IMR-90 (cell line): ENCODE data around the gene UBAC1. TPM values are rescaled to one million over a fixed set of nuclear protein-coding genes. Genes with fewer than 3 reads are reported as not detected.

Source experiments
- ATAC-seq: fragments of 200-7000 bp; cut with Tn5 transposase; 2 replicates; pipeline ENCODE4 v1.9.1; 2020; ENCODE audit warnings: low read depth, mild to moderate bottlenecking, moderate library complexity
- BruUV-seq: library from RNA; stranded (reverse); fragments of 400-500 nt; replicated peaks from 2 replicates; lab custom pipeline; 2021; lab: Mats Ljungman, UMichigan
- CTCF ChIA-PET: fragments of 300-600 bp; formaldehyde crosslinking; extraction: SDS; loops from one replicate; lab custom pipeline; 2021; ENCODE audit warnings: antibody characterized with exemption; lab: Yijun Ruan, JAX
- POLR2A ChIA-PET: fragments of 300-600 bp; sonication (Branson Sonifier 250); formaldehyde crosslinking; loops from one replicate; lab custom pipeline; 2022; ENCODE audit warnings: antibody characterized with exemption; ENCODE audit not compliant: unreplicated experiment; lab: Charles Lee
- DNase-seq: peaks from one replicate; pipeline ENCODE4 v3.0.0; 2013
- H2AFZ ChIP-seq: replicated peaks from 2 replicates; pipeline ENCODE3; 2013; ENCODE audit warnings: low read length, mild to moderate bottlenecking; ENCODE audit not compliant: poor library complexity
- H2AK5ac ChIP-seq: 2 replicates; pipeline ENCODE4 v1.6.1; 2013; ENCODE audit warnings: low read depth, low read length, inconsistent platforms
- H2AK9ac ChIP-seq: replicated peaks from 2 replicates; pipeline ENCODE3; 2013; ENCODE audit warnings: mild to moderate bottlenecking, low read depth, low read length, moderate library complexity; ENCODE audit not compliant: poor library complexity
- H2BK120ac ChIP-seq: 2 replicates; pipeline ENCODE4 v1.6.1; 2013; ENCODE audit warnings: low read depth, low read length, inconsistent platforms
- H2BK15ac ChIP-seq: 3 replicates; pipeline ENCODE4 v1.6.1; 2013; ENCODE audit warnings: low read depth, low read length, inconsistent platforms
- H2BK20ac ChIP-seq: 2 replicates; pipeline ENCODE4 v1.6.1; 2013; ENCODE audit warnings: low read depth, mild to moderate bottlenecking, inconsistent platforms, low read length, moderate library complexity
- H2BK5ac ChIP-seq: 2 replicates; pipeline ENCODE4 v1.6.1; 2013; ENCODE audit warnings: mild to moderate bottlenecking, low read depth, low read length, inconsistent platforms; ENCODE audit not compliant: poor library complexity, severe bottlenecking
- H3K14ac ChIP-seq: replicated peaks from 2 replicates; pipeline ENCODE4 v1.6.1; 2013; ENCODE audit warnings: low read depth, low read length, inconsistent platforms
- H3K18ac ChIP-seq: 2 replicates; pipeline ENCODE4 v1.6.1; 2013; ENCODE audit warnings: low read depth, low read length, control low read depth
- H3K23ac ChIP-seq: 2 replicates; pipeline ENCODE4 v1.6.1; 2013; ENCODE audit warnings: low read depth, low read length, inconsistent platforms
- H3K27ac ChIP-seq: 2 replicates; pipeline ENCODE4 v1.5.1; 2013; ENCODE audit warnings: mild to moderate bottlenecking, control low read depth, low read length; ENCODE audit not compliant: insufficient read depth
- H3K27me3 ChIP-seq: 2 replicates; pipeline ENCODE4 v1.6.1; 2013; ENCODE audit warnings: low read length; ENCODE audit not compliant: control insufficient read depth, insufficient read depth
- H3K36me3 ChIP-seq: 2 replicates; pipeline ENCODE4 v1.6.1; 2013; ENCODE audit warnings: low read length, mixed read lengths; ENCODE audit not compliant: control insufficient read depth, insufficient read depth
- H3K4ac ChIP-seq: 2 replicates; pipeline ENCODE4 v1.6.1; 2013; ENCODE audit warnings: low read depth, low read length, inconsistent platforms
- H3K4me1 ChIP-seq: 2 replicates; pipeline ENCODE4 v1.6.1; 2013; ENCODE audit warnings: low read length, mixed read lengths; ENCODE audit not compliant: control insufficient read depth, insufficient read depth
- H3K4me2 ChIP-seq: 2 replicates; pipeline ENCODE4 v1.6.1; 2013; ENCODE audit warnings: low read depth, mild to moderate bottlenecking, control low read depth, low read length, moderate library complexity
- H3K4me3 ChIP-seq: 2 replicates; pipeline ENCODE4 v1.5.1; 2013; ENCODE audit warnings: low read depth, mild to moderate bottlenecking, control low read depth, low read length, moderate library complexity; ENCODE audit not compliant: insufficient read depth
- H3K56ac ChIP-seq: 2 replicates; pipeline ENCODE4 v1.6.1; 2013; ENCODE audit warnings: low read length, inconsistent platforms; ENCODE audit not compliant: insufficient read depth; ENCODE audit errors: extremely low read depth
- H3K79me1 ChIP-seq, 2 experiments: 2 replicates each; pipeline ENCODE4 v1.6.1; 2013; ENCODE audit warnings: low read length in 2 of 2, inconsistent platforms in 1 of 2, low read depth in 1 of 2
- H3K9ac ChIP-seq: 2 replicates; pipeline ENCODE4 v1.6.1; 2013; ENCODE audit warnings: low read depth, low read length, control low read depth
- H3K9me1 ChIP-seq: 2 replicates; pipeline ENCODE4 v1.6.1; 2013; ENCODE audit warnings: low read length, inconsistent platforms; ENCODE audit not compliant: insufficient read depth
- H3K9me3 ChIP-seq: 2 replicates; pipeline ENCODE4 v1.6.1; 2013; ENCODE audit warnings: low read length; ENCODE audit not compliant: control insufficient read depth, insufficient read depth
- H4K20me1 ChIP-seq: 2 replicates; pipeline ENCODE4 v1.6.1; 2013; ENCODE audit warnings: low read length, inconsistent platforms; ENCODE audit not compliant: insufficient read depth
- H4K5ac ChIP-seq: 2 replicates; pipeline ENCODE4 v1.6.1; 2013; ENCODE audit warnings: mild to moderate bottlenecking, low read depth, low read length, control low read depth
- H4K8ac ChIP-seq, 2 experiments: 2 replicates each; pipeline ENCODE4 v1.6.1; 2013; ENCODE audit warnings: low read depth in 2 of 2, low read length in 2 of 2, control low read depth in 1 of 2, inconsistent platforms in 1 of 2
- H4K91ac ChIP-seq: 2 replicates; pipeline ENCODE4 v1.6.1; 2013; ENCODE audit warnings: low read depth, low read length, inconsistent platforms; ENCODE audit not compliant: insufficient read depth
- BHLHE40 ChIP-seq: fragments of 150-350 bp; IDR thresholded peaks from 2 replicates; pipeline ENCODE4 v1.6.1; 2016; ENCODE audit warnings: mild to moderate bottlenecking, low read depth, low read length
- NFE2L2 ChIP-seq: fragments of 150-350 bp; IDR thresholded peaks from 2 replicates; pipeline ENCODE4 v1.6.1; 2016; ENCODE audit warnings: low read depth, mild to moderate bottlenecking, low read length
- RAD21 ChIP-seq: IDR thresholded peaks from 2 replicates; pipeline ENCODE4 v1.6.1; 2012; ENCODE audit warnings: low read length, improper control_type of control experiment
- WGBS, 2 experiments: methylation state at CpG; one replicate each; pipeline versions ENCODE4 v1.1.5 to v1.1.7; 2013; ENCODE audit warnings: missing lambda C conversion rate in 2 of 2; ENCODE audit not compliant: insufficient read length in 1 of 2; ENCODE audit errors: extremely low coverage in 2 of 2; 5-methylcytosine and 5-hydroxymethylcytosine counted together
- dilution Hi-C: fragments of 300-500 bp; cut with HindIII; formaldehyde crosslinking; loops from one replicate; pipeline ENCODE4 v1.14.3; 2018; ENCODE audit warnings: low sequenced_read_pairs; ENCODE audit not compliant: unreplicated experiment
- in situ Hi-C: fragments of 300-500 bp; cut with MboI; formaldehyde crosslinking; loops from 3 replicates; pipeline ENCODE4 v1.14.3; 2019; ENCODE audit warnings: low sequenced_read_pairs, inconsistent platforms, mixed read lengths
- intact Hi-C: fragments of 100-400 bp; cut with micrococcal nuclease; formaldehyde crosslinking; loops from 2 replicates; pipeline ENCODE4 v1.10.0; 2022
- polyA plus RNA-seq, 3 experiments: library from polyadenylated mRNA; depleted of rRNA; stranded (reverse); fragments of >200 nt; gene quantifications; 2 replicates each; pipeline ENCODE4 v1.2.3, GENCODE V29; 2012; ENCODE audit warnings: low replicate concordance in 1 of 3
- total RNA-seq: library from RNA; depleted of rRNA; stranded (reverse); fragments of >200 nt; gene quantifications from 2 replicates; pipeline ENCODE4 v1.2.3, GENCODE V29; 2012
- TF ChIP-seq, protein P1 (sequence below): fragments of 150-350 bp; IDR thresholded peaks from 2 replicates; pipeline ENCODE4 v1.6.1; 2016; ENCODE audit warnings: low read depth, mild to moderate bottlenecking, low read length, moderate library complexity, borderline replicate concordance

The UBAC1 gene
- total and polyA plus RNA-seq, 2 of the 4 experiments (the other 2 are of a cell fraction): 25.3 to 33.9 TPM

GRCh38 chr9:135903786-135904520 lies 57.2 kb downstream of the UBAC1 start:
- Histone ChIP-seq H2BK20ac (no peak overlapping the region), H2AK9ac (no peak overlapping the region), H2BK5ac (no peak overlapping the region), H4K91ac (no peak overlapping the region), H4K8ac (no peak overlapping the region), H3K36me3 (0 out of 2 replicates have a peak, but pooled peaks cover 2% of the 10 kb centered on the region), H2AFZ (no peak overlapping the region), H4K5ac (no peak overlapping the region), H3K23ac (no peak overlapping the region), H3K18ac (no peak overlapping the region), H3K4me2 (no peak overlapping the region), H2AK5ac (no peak overlapping the region), H3K56ac (no peak overlapping the region), H4K20me1 (peaks cover 72% of the 10 kb centered on the region), H3K14ac (no peak overlapping the region), H3K9me1 (peaks cover 20% of the 10 kb centered on the region; the same call in 1 of the 2 replicates), H3K4me1 (peaks cover 10% of the 10 kb centered on the region), H3K9ac (no peak overlapping the region), H3K27me3 (no peaks in the 10 kb centered on the region), H3K27ac (no peak overlapping the region), H3K79me1 (peaks cover 26 to 80% of the 10 kb centered on the region in 2 experiments), H2BK120ac (no peak overlapping the region), H3K4me3 (no peak overlapping the region), H3K4ac (no peak overlapping the region), H2BK15ac (no peak overlapping the region), H3K9me3 (peaks cover under 1% of the 10 kb centered on the region; the same call in 1 of the 2 replicates)
- TF ChIP-seq BHLHE40 (no peak), RAD21 (no peak), NFE2L2 (no peak)
- TF ChIP-seq, protein P1, sequence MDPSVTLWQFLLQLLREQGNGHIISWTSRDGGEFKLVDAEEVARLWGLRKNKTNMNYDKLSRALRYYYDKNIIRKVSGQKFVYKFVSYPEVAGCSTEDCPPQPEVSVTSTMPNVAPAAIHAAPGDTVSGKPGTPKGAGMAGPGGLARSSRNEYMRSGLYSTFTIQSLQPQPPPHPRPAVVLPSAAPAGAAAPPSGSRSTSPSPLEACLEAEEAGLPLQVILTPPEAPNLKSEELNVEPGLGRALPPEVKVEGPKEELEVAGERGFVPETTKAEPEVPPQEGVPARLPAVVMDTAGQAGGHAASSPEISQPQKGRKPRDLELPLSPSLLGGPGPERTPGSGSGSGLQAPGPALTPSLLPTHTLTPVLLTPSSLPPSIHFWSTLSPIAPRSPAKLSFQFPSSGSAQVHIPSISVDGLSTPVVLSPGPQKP: no peak
- DNase-seq (no peak), ATAC-seq (no peak)
- no TSS peak for BruUV-seq
- ChIA-PET POLR2A (no interaction called here), CTCF (no interaction called here)
- intact Hi-C loops (no loop called here), in situ Hi-C loops (loop anchor here (5.0 kb wide), 1 partner anchor 47 kb away; no protein-coding TSS in a partner anchor), dilution Hi-C loops (no loop called here)
- 100% methylated on average over 2 of the region's 16 CpGs; no CpG with 5 or more reads in 1 of the 2 experiments for WGBS, 2 experiments
